Neural progenitor cell (in vitro differentiated cells): ENCODE measurements around the gene REXO1.
"Not testable (repeated sequence)": the region's sequence is repeated elsewhere in the genome, so short reads cannot be mapped to it uniquely, and the experiment has no call there.

ENCODE experiments used
- CTCF ChIP-seq: fragments of 200-600 bp; sonication (generic); IDR thresholded peaks from 2 replicates; pipeline ENCODE4 v1.5.1; 2017; ENCODE audit warnings: antibody characterized with exemption, mild to moderate bottlenecking
- EZH2 ChIP-seq: fragments of 200-600 bp; sonication (generic); IDR thresholded peaks from 2 replicates; pipeline ENCODE4 v1.6.1; 2017; ENCODE audit warnings: antibody characterized with exemption, mild to moderate bottlenecking, moderate library complexity

GRCh38 chr19:1886360-1886759 is 38.1 kb upstream of the REXO1 start:
- TF ChIP-seq CTCF, EZH2: not testable (repeated sequence)
